ENCODE data around the gene PDE1C.
"Not testable (repeated sequence)": the region's sequence is repeated elsewhere in the genome, so short reads cannot be mapped to it uniquely, and the experiment has no call there.

The PDE1C gene

GRCh38 chr7:31856337-31856736 lies 213.9 kb downstream of the PDE1C start:
- no peak for DNase-seq (ENCODE audit: extremely low read depth in 1 of 2, low read depth in 1 of 2)

- DNase-seq (ENCODE audit: extremely low read depth in 1 of 2, low read depth in 1 of 2): no peak
Observed at GRCh38 chr7:31855530-31855929, 214.7 kb downstream of the PDE1C start.

GRCh38 chr7:31853380-31853779 lies 216.8 kb downstream of the PDE1C start:
- no peak for DNase-seq (ENCODE audit: extremely low read depth in 1 of 2, low read depth in 1 of 2)

- no peak for DNase-seq (ENCODE audit: extremely low read depth in 1 of 2, low read depth in 1 of 2)
Observed at GRCh38 chr7:31852462-31852861, 217.7 kb downstream of the PDE1C start.

GRCh38 chr7:31851119-31851518 lies 219.1 kb downstream of the PDE1C start:
- DNase-seq (ENCODE audit: extremely low read depth in 1 of 2, low read depth in 1 of 2): no peak

- DNase-seq (ENCODE audit: extremely low read depth in 1 of 2, low read depth in 1 of 2): no peak
Observed at GRCh38 chr7:31850601-31851000, 219.6 kb downstream of the PDE1C start.

- DNase-seq (ENCODE audit: extremely low read depth in 1 of 2, low read depth in 1 of 2): no peak
Observed at GRCh38 chr7:31850066-31850465, 220.1 kb downstream of the PDE1C start.

GRCh38 chr7:31835471-31835870 lies 234.7 kb downstream of the PDE1C start:
- DNase-seq (ENCODE audit: extremely low read depth in 1 of 2, low read depth in 1 of 2): no peak

- DNase-seq (ENCODE audit: extremely low read depth in 1 of 2, low read depth in 1 of 2): not testable (repeated sequence)
Observed at GRCh38 chr7:31833625-31834024, 236.6 kb downstream of the PDE1C start.

GRCh38 chr7:31828520-31828919 lies 241.7 kb downstream of the PDE1C start:
- DNase-seq (ENCODE audit: extremely low read depth in 1 of 2, low read depth in 1 of 2): no peak

GRCh38 chr7:31825576-31825975 lies 244.6 kb downstream of the PDE1C start:
- DNase-seq (ENCODE audit: extremely low read depth in 1 of 2, low read depth in 1 of 2): no peak

- DNase-seq (ENCODE audit: extremely low read depth in 1 of 2, low read depth in 1 of 2): no peak
Observed at GRCh38 chr7:31819031-31819430, 251.2 kb downstream of the PDE1C start.

- no peak for DNase-seq (ENCODE audit: extremely low read depth in 1 of 2, low read depth in 1 of 2)
Observed at GRCh38 chr7:31816810-31817209, 253.4 kb downstream of the PDE1C start.

- no peak for DNase-seq (ENCODE audit: extremely low read depth in 1 of 2, low read depth in 1 of 2)
Observed at GRCh38 chr7:31815796-31816195, 254.4 kb downstream of the PDE1C start.

GRCh38 chr7:31814187-31814586 lies 256.0 kb downstream of the PDE1C start:
- no peak for DNase-seq (ENCODE audit: extremely low read depth in 1 of 2, low read depth in 1 of 2)

- DNase-seq (ENCODE audit: extremely low read depth in 1 of 2, low read depth in 1 of 2): no peak
Observed at GRCh38 chr7:31811650-31812461, 258.4 kb downstream of the PDE1C start.

GRCh38 chr7:31805209-31805818 lies 264.9 kb downstream of the PDE1C start:
- no peak for DNase-seq (ENCODE audit: extremely low read depth in 1 of 2, low read depth in 1 of 2)

- DNase-seq (ENCODE audit: extremely low read depth in 1 of 2, low read depth in 1 of 2): no peak
Observed at GRCh38 chr7:31796375-31796774, 273.8 kb downstream of the PDE1C start.

GRCh38 chr7:31794851-31795344 lies 275.3 kb downstream of the PDE1C start:
- no peak for DNase-seq (ENCODE audit: extremely low read depth in 1 of 2, low read depth in 1 of 2)

- DNase-seq (ENCODE audit: extremely low read depth in 1 of 2, low read depth in 1 of 2): no peak
Observed at GRCh38 chr7:31791881-31792280, 278.3 kb downstream of the PDE1C start.

- no peak for DNase-seq (ENCODE audit: extremely low read depth in 1 of 2, low read depth in 1 of 2)
Observed at GRCh38 chr7:31788883-31789680, 281.1 kb downstream of the PDE1C start.

All from activated CD8-positive, alpha-beta memory T cell treated with anti-CD3 and anti-CD28 coated beads for 1 hour (primary cell).